GM18505 (cell line): Measurements from ENCODE around the gene PUSL1.
A peak's percentile ranks its signal among the peaks of the same experiment; 100 is the strongest.

Source experiments
- ATAC-seq: cut with Tn5 transposase; IDR thresholded peaks from one replicate; pipeline ENCODE4 v1.9.1; 2021; ENCODE audit not compliant: unreplicated experiment
- POLR2A ChIP-seq: IDR thresholded peaks from 4 replicates; pipeline ENCODE4 v1.6.1; 2011; ENCODE audit warnings: borderline replicate concordance; ENCODE audit not compliant: insufficient read depth, insufficient read length; ENCODE audit errors: extremely low read depth

PUSL1 gene

DNA sequence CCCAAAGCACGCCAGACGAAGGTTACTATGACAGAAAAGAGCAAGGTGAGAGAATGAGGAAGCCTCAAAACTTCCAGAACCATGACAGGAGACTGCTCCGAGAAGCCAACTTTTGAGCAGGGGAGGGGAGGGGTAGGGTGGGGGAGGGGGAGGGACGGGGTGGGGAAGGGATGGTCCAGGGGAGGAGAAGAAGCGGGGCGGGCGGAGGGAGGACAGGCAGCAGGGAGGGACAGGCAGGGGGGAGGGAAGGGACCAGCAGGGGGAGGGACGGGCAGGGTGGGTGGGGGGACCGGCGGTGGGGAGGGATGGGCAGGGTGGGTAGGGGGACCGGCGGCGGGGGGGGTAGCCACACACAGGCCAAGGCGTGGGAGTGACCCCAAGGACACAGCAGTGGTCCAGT, 14.0 kb downstream of the PUSL1 start:
- no peak for ATAC-seq
- TF ChIP-seq POLR2A: no peak

DNA sequence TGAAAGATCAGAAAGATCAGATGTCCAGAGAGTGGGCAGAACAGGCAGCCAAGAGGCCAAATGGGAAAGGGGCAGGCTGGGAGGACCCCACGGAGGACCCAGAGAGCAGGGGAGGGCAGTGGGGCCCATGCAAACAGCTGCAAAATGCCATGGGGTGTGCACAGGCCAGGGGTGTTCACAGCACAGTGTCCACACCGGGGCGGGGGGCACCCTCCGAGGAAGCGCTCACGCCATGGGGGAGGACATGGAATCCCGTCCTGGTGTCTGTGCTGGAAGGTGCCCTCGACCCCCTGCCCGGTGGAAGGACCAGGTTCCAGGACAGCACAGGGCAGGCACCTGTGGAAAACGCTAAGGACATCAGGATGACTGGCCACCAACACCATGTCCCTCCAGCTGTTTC, 14.6 kb downstream of the PUSL1 start:
- TF ChIP-seq POLR2A: no peak
- no peak for ATAC-seq

- TF ChIP-seq POLR2A: no peak
- peak; percentile 28 for ATAC-seq
Measured at GRCh38 chr1:1324084-1324523, 15.7 kb downstream of the PUSL1 start.

DNA sequence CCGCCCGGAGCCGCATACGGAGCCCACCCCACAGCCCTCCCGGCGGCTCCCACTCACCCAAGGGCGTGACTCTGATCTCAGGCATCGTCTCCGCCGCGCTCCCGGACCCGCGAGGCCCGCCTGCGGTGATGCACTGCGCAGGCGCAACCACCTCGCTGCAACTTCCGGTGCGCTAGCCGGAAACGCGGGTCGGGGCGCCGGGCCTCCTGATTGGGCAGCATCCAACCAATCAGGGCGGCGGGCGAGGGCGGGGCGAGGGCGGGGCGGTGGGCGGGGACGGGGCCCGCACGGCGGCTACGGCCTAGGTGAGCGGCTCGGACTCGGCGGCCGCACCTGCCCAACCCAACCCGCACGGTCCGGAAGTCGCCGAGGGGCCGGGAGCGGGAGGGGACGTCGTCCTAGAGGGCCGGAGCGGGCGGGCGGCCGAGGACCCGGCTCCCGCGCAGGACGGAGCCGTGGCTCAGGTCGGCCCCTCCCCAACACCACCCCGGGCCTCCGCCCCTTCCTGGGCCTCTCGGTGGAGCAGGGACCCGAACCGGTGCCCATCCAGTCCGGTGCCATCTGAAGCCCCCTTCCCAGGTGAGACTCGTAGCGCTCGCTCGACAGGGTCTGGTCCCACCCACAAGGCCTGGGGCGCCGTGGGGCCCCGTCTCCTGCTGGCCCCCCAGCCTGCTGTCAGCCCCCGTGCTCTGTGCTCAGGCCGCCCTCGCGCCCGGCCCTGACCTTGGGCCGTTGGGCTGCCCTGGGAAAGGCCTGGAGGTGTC, 16.3 kb downstream of the PUSL1 start, which contains the start of the genes CPTP and INTS11:
Gene CPTP, plus strand, starts transcription at position 279 of the 764 bp plus-strand sequence. CDS start 2,109 bp downstream, outside the sequence.
Gene INTS11, minus strand, starts transcription at position 137 of the 764 bp plus-strand sequence. Its CDS starts 52 bp downstream, at position 85.
- TF ChIP-seq POLR2A: peak; percentile 88
- ATAC-seq: peak; percentile 62

- no peak for TF ChIP-seq POLR2A
- ATAC-seq: no peak
Measured at GRCh38 chr1:1325288-1326074, 17.1 kb downstream of the PUSL1 start.

DNA sequence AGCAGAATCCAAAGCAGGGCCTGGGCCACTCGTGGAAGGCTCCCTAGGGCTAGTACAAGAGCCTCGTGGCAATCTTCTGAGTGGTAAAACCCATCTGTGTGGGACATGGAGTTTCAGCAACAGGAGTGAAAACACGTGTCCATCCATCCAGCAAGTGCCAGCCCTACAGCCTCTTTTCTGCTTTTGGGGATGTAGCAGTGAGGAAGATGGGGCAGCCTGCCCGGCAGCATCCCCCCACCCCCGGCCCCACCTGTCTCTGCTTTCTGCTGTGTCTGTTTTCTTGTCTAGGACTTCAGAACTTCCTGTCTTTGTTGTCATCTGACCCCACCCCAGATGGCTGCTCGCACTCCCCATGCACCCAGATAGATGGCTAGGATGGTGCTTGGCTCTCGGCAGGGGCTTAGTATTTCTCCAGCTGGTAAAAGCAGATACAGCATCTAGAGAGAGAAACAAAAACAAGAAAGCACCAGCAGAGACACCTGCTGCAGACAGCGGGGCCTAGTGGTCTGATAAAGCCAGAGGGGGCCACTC, 17.7 kb downstream of the PUSL1 start:
- ATAC-seq: no peak
- no peak for TF ChIP-seq POLR2A

GRCh38 chr1:1327291-1327690, 18.9 kb downstream of the PUSL1 start:
- no peak for TF ChIP-seq POLR2A
- no peak for ATAC-seq

DNA sequence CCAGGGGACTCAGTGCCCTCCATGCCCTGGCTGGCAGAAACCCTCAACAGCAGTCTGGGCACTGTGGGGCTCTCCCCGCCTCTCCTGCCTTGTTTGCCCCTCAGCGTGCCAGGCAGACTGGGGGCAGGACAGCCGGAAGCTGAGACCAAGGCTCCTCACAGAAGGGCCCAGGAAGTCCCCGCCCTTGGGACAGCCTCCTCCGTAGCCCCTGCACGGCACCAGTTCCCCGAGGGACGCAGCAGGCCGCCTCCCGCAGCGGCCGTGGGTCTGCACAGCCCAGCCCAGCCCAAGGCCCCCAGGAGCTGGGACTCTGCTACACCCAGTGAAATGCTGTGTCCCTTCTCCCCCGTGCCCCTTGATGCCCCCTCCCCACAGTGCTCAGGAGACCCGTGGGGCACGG, 19.9 kb downstream of the PUSL1 start:
- TF ChIP-seq POLR2A: no peak
- ATAC-seq: no peak

- TF ChIP-seq POLR2A: no peak
- ATAC-seq: no peak
Measured at GRCh38 chr1:1329304-1330210, 21.2 kb downstream of the PUSL1 start.

DNA sequence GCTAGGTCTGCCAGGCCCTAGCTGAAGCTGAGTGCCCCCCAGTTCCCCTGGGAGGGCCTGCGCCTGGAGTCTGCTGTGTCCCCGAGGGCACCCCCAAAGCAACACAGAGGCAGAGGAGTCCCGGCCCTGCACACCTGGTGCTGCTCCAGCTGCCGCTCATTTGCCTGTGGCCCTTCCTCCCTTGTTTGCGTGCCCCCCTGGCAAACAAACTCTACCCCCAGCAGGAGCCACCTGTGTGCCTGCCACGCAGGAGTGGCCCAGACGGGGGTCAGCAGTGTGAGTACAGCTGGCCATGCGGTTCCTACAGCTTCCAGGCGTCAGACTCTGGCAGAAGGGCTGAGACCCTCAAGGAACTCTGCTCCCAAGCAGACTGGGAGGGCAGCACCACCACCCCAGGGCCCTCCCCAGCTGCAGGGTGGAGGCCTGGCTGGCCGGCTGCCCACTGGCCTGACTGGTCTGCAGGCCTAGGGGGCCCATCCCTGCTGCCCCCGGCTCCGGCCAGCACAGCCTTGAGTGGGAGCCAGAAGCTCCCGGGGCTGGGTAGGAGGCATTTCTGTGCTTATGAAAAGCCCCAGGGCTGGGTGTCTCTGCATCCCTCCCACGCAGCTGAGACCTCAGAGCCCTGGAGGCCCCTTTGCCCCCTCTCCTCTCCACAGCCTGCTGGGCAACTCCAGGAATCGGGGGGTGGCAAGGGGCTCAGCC, 22.1 kb downstream of the PUSL1 start:
- ATAC-seq: no peak
- no peak for TF ChIP-seq POLR2A

GRCh38 chr1:1331068-1331965, 22.9 kb downstream of the PUSL1 start, which contains the start of gene TAS1R3:
Gene TAS1R3 (plus strand): TSS chr1:1331280. CDS start chr1:1331346, 66 bp downstream.
- ATAC-seq: no peak
- no peak for TF ChIP-seq POLR2A
